Neural cell (in vitro differentiated cells): ENCODE measurements around the gene TYK2. TPM values are rescaled to one million over a fixed set of nuclear protein-coding genes. Genes with fewer than 3 reads are reported as not detected.

ENCODE experiments used
- H2AFZ ChIP-seq: fragments of 200-600, 300-800 bp; sonication (generic), shearing (Covaris generic); 2 replicates; pipeline ENCODE4 v1.6.0; 2014; ENCODE audit warnings: low read depth, mild to moderate bottlenecking, antibody characterized with exemption, low read length, moderate library complexity
- H3F3A ChIP-seq: fragments of 200-600 bp; shearing (Covaris generic); 2 replicates; pipeline ENCODE4 v1.6.1; 2016; ENCODE audit warnings: mild to moderate bottlenecking, moderate library complexity, mixed read lengths, antibody characterized with exemption, low read length; ENCODE audit not compliant: insufficient read depth, poor library complexity, severe bottlenecking
- H3K27ac ChIP-seq: fragments of 200-600, 300-800 bp; sonication (generic), shearing (Covaris generic); 2 replicates; pipeline ENCODE4 v1.5.1; 2014; ENCODE audit warnings: mild to moderate bottlenecking, low read length, moderate library complexity
- H3K27me3 ChIP-seq: fragments of 300-800, 200-600 bp; sonication (generic), shearing (Covaris generic); 2 replicates; pipeline ENCODE4 v1.6.0; 2014; ENCODE audit warnings: mild to moderate bottlenecking, low read depth, low read length, moderate library complexity; ENCODE audit not compliant: insufficient read depth
- H3K36me3 ChIP-seq: fragments of 300-800, 200-600 bp; sonication (generic), shearing (Covaris generic); 2 replicates; pipeline ENCODE4 v1.5.1; 2014; ENCODE audit warnings: mild to moderate bottlenecking, antibody characterized with exemption, low read length, moderate library complexity; ENCODE audit not compliant: insufficient read depth
- H3K4me2 ChIP-seq: fragments of 300-800, 200-600 bp; sonication (generic), shearing (Covaris generic); 2 replicates; pipeline ENCODE4 v1.6.0; 2014; ENCODE audit warnings: mild to moderate bottlenecking, low read length
- H3K4me3 ChIP-seq: fragments of 300-800, 200-600 bp; sonication (generic), shearing (Covaris generic); 2 replicates; pipeline ENCODE4 v1.5.1; 2014; ENCODE audit warnings: mild to moderate bottlenecking, low read length, moderate library complexity
- H3K79me2 ChIP-seq: fragments of 200-600 bp; shearing (Covaris generic); replicated peaks from 2 replicates; pipeline ENCODE4 v1.6.0; 2014; ENCODE audit warnings: mild to moderate bottlenecking, low read length, moderate library complexity; ENCODE audit not compliant: insufficient read depth
- H3K9ac ChIP-seq: fragments of 300-800, 200-600 bp; sonication (generic), shearing (Covaris generic); 2 replicates; pipeline ENCODE4 v1.6.1; 2016; ENCODE audit warnings: mild to moderate bottlenecking, low read length, mixed read lengths
- H3K9me2 ChIP-seq: fragments of 200-600 bp; shearing (Covaris generic); 2 replicates; pipeline ENCODE4 v1.6.1; 2016; ENCODE audit warnings: mild to moderate bottlenecking, low read length, mixed read lengths; ENCODE audit not compliant: insufficient read depth
- H3K9me3 ChIP-seq: fragments of 200-600, 300-800 bp; sonication (generic), shearing (Covaris generic); 2 replicates; pipeline ENCODE4 v1.6.1; 2016; ENCODE audit warnings: mild to moderate bottlenecking, mixed run types, low read length, moderate library complexity, mixed read lengths
- H4K20me1 ChIP-seq: fragments of 200-600 bp; shearing (Covaris generic); 2 replicates; pipeline ENCODE4 v1.6.1; 2016; ENCODE audit warnings: mild to moderate bottlenecking, mixed run types; ENCODE audit not compliant: insufficient read depth
- EP300 ChIP-seq: fragments of 450-650 bp; conservative IDR thresholded peaks from 2 replicates; pipeline ENCODE4 v1.6.1; 2014; ENCODE audit warnings: antibody characterized with exemption, mild to moderate bottlenecking, moderate library complexity; ENCODE audit not compliant: poor library complexity, severe bottlenecking
- EZH2 ChIP-seq: fragments of 200-600, 300-800 bp; shearing (Covaris generic), sonication (generic); IDR thresholded peaks from 2 replicates; pipeline ENCODE4 v1.6.1; 2014; ENCODE audit warnings: antibody characterized with exemption, low read length, borderline replicate concordance, mild to moderate bottlenecking; ENCODE audit not compliant: insufficient read depth, poor library complexity, severe bottlenecking
- MXI1 ChIP-seq: fragments of 450-650 bp; conservative IDR thresholded peaks from 2 replicates; pipeline ENCODE4 v1.6.1; 2014; ENCODE audit warnings: antibody characterized with exemption, mild to moderate bottlenecking; ENCODE audit not compliant: poor library complexity, severe bottlenecking
- POLR2AphosphoS5 ChIP-seq: IDR thresholded peaks from 2 replicates; pipeline ENCODE4 v1.6.1; 2012
- RAD21 ChIP-seq: fragments of 450-650 bp; conservative IDR thresholded peaks from 2 replicates; pipeline ENCODE4 v1.6.1; 2014; ENCODE audit warnings: antibody characterized with exemption, mild to moderate bottlenecking, moderate library complexity
- SMC3 ChIP-seq: fragments of 450-650 bp; conservative IDR thresholded peaks from 2 replicates; pipeline ENCODE4 v1.6.1; 2014; ENCODE audit warnings: antibody characterized with exemption, mild to moderate bottlenecking, moderate library complexity; ENCODE audit not compliant: poor library complexity
- TAF1 ChIP-seq: IDR thresholded peaks from 2 replicates; pipeline ENCODE4 v1.6.1; 2012; ENCODE audit warnings: low read depth
- polyA plus RNA-seq: library from polyadenylated mRNA; depleted of rRNA; stranded (reverse); fragments of >200 nt; gene quantifications from 2 replicates; pipeline ENCODE4 v1.2.3, GENCODE V29; 2014
- TF ChIP-seq, protein P1 (sequence below): IDR thresholded peaks from 2 replicates; pipeline ENCODE4 v1.6.1; 2012; ENCODE audit warnings: borderline replicate concordance
- TF ChIP-seq, protein P2 (sequence below): fragments of 450-650 bp; IDR thresholded peaks from 2 replicates; pipeline ENCODE4 v1.5.1; 2014; ENCODE audit warnings: antibody characterized with exemption, mild to moderate bottlenecking, moderate library complexity; ENCODE audit not compliant: poor library complexity, severe bottlenecking

Gene TYK2
- polyA plus RNA-seq, 1 donor from 2014 or later = 95.8 TPM

DNA sequence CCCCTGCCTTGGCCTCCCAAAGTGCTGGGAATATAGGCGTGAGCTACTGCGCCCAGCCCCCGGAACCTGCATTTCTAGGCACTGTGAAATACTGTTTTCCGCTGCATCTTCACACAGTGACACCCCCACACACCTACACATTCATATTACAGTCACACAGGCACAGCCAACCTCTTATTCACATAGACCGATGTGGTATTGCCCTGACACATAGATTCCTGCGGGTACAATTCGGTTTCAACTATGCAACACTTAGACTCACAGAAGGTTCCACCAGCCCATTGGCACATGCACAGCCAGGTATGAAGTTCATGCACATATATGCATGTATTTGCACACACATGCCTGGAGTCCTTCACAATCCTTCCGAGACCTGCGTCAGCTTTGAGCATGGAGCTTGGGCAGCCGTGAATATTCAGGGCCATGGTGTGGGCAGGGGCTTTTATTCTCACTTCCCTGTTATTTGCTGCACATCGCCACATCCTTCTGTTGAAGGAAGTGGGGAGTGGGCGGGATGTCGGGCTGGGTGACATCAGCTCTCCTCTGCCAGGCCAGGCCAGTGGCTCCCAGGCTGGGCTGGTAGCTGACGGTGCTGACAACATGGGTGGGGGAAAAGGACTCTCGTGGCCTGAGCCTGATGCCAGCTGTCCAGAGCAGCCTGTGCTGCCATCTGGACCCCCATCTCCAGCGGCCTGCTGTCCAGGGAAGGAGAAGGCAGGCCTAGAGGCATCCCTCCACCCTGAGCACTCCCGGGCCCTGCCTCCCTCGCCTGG is 28.3 kb upstream of the TYK2 start:
- no peaks in the 10 kb centered on the region for H3K9me3 ChIP-seq
- H3K4me2 ChIP-seq = no peak overlapping the region
- no peaks in the 10 kb centered on the region for H3K79me2 ChIP-seq
- TF ChIP-seq, protein P1, sequence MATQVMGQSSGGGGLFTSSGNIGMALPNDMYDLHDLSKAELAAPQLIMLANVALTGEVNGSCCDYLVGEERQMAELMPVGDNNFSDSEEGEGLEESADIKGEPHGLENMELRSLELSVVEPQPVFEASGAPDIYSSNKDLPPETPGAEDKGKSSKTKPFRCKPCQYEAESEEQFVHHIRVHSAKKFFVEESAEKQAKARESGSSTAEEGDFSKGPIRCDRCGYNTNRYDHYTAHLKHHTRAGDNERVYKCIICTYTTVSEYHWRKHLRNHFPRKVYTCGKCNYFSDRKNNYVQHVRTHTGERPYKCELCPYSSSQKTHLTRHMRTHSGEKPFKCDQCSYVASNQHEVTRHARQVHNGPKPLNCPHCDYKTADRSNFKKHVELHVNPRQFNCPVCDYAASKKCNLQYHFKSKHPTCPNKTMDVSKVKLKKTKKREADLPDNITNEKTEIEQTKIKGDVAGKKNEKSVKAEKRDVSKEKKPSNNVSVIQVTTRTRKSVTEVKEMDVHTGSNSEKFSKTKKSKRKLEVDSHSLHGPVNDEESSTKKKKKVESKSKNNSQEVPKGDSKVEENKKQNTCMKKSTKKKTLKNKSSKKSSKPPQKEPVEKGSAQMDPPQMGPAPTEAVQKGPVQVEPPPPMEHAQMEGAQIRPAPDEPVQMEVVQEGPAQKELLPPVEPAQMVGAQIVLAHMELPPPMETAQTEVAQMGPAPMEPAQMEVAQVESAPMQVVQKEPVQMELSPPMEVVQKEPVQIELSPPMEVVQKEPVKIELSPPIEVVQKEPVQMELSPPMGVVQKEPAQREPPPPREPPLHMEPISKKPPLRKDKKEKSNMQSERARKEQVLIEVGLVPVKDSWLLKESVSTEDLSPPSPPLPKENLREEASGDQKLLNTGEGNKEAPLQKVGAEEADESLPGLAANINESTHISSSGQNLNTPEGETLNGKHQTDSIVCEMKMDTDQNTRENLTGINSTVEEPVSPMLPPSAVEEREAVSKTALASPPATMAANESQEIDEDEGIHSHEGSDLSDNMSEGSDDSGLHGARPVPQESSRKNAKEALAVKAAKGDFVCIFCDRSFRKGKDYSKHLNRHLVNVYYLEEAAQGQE = no peak
- TF ChIP-seq SMC3 = no peak
- no peak for TF ChIP-seq EP300
- TF ChIP-seq RAD21 = no peak
- TF ChIP-seq POLR2AphosphoS5 = no peak
- TF ChIP-seq MXI1 = no peak
- TF ChIP-seq TAF1 = no peak
- no peak for TF ChIP-seq EZH2
- TF ChIP-seq, protein P2, sequence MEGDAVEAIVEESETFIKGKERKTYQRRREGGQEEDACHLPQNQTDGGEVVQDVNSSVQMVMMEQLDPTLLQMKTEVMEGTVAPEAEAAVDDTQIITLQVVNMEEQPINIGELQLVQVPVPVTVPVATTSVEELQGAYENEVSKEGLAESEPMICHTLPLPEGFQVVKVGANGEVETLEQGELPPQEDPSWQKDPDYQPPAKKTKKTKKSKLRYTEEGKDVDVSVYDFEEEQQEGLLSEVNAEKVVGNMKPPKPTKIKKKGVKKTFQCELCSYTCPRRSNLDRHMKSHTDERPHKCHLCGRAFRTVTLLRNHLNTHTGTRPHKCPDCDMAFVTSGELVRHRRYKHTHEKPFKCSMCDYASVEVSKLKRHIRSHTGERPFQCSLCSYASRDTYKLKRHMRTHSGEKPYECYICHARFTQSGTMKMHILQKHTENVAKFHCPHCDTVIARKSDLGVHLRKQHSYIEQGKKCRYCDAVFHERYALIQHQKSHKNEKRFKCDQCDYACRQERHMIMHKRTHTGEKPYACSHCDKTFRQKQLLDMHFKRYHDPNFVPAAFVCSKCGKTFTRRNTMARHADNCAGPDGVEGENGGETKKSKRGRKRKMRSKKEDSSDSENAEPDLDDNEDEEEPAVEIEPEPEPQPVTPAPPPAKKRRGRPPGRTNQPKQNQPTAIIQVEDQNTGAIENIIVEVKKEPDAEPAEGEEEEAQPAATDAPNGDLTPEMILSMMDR = no peak
- H4K20me1 ChIP-seq = no peaks in the 10 kb centered on the region
- H2AFZ ChIP-seq = no peak overlapping the region
- H3K4me3 ChIP-seq = no peak overlapping the region
- H3F3A ChIP-seq = no peaks in the 10 kb centered on the region
- no peaks in the 10 kb centered on the region for H3K36me3 ChIP-seq
- no peak overlapping the region for H3K9ac ChIP-seq
- H3K27ac ChIP-seq = no peak overlapping the region
- H3K9me2 ChIP-seq = no peaks in the 10 kb centered on the region
- H3K27me3 ChIP-seq = no peaks in the 10 kb centered on the region

DNA sequence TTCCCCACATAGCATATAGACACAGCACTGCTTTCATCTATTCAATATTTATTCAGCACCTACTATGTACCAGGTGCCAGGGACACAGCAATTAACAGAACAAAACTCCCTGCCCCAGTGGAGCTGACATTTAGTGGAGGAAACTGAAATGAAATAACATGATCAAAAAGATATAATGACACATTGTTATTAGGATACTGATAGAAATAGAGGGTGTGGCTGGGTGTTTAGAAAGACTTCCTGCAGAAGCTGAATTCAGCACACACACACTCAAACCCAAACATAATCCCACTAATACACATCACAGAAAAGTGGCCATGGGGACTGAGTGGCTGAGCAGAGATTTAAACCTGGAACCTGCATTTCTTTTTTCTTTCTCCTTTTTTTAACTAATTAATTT is 26.7 kb upstream of the TYK2 start:
- no peaks in the 10 kb centered on the region for H3K27me3 ChIP-seq
- TF ChIP-seq, protein P1 = no peak
- TF ChIP-seq POLR2AphosphoS5 = no peak
- TF ChIP-seq, protein P2 = no peak
- TF ChIP-seq EP300 = no peak

More for the DNA sequence above, 26.7 kb upstream of the TYK2 start:
- Histone ChIP-seq H3K9ac (no peak overlapping the region), H3K9me3 (no peaks in the 10 kb centered on the region), H3K4me2 (no peak overlapping the region), H3F3A (no peaks in the 10 kb centered on the region), H3K79me2 (peaks cover 12% of the 10 kb centered on the region), H3K9me2 (no peaks in the 10 kb centered on the region), H4K20me1 (no peaks in the 10 kb centered on the region), H2AFZ (no peak overlapping the region), H3K4me3 (no peak overlapping the region), H3K27ac (no peak overlapping the region), H3K36me3 (no peaks in the 10 kb centered on the region)
